HCT116 (cell line): Measurements from ENCODE around the gene CCNE1. TPM values are rescaled to one million over a fixed set of nuclear protein-coding genes. Genes with fewer than 3 reads are reported as not detected.
"Not testable (repeated sequence)": the region's sequence is repeated elsewhere in the genome, so short reads cannot be mapped to it uniquely, and the experiment has no call there.

Source experiments
- ATAC-seq: fragments of 200-7000 bp; cut with Tn5 transposase; 2 replicates; pipeline ENCODE4 v1.9.1; 2020; ENCODE audit warnings: mild to moderate bottlenecking, moderate library complexity
- BruUV-seq: library from RNA; stranded (reverse); fragments of 400-500 nt; replicated peaks from 2 replicates; lab custom pipeline; 2021; lab: Mats Ljungman, UMichigan
- CTCF ChIA-PET: fragments of 300-600 bp; sonication (Branson Sonifier 250); formaldehyde crosslinking; loops from one replicate; lab custom pipeline; 2021; ENCODE audit warnings: antibody characterized with exemption; lab: Charles Lee
- POLR2A ChIA-PET: fragments of 300-600, 350-600 bp; sonication (Branson Sonifier 250); formaldehyde crosslinking; loops from one replicate; lab custom pipeline; 2021; ENCODE audit warnings: antibody characterized with exemption; lab: Charles Lee
- RAD21 ChIA-PET, 2 experiments: fragments of 300-600 bp; sonication (Branson Sonifier 250); formaldehyde crosslinking; loops; one replicate each; lab custom pipeline; 2023; ENCODE audit warnings: low total read pairs in 2 of 2; ENCODE audit not compliant: uncharacterized antibody in 2 of 2, unreplicated experiment in 2 of 2, low non-redundant PET in 1 of 2; lab: Charles Lee
- DNase-seq: peaks from one replicate; pipeline ENCODE4 v3.0.0-alpha.2; 2010; ENCODE audit warnings: low read depth, low spot score
- H2AFZ ChIP-seq: fragments of 200-600 bp; shearing (Covaris generic), sonication (generic); 2 replicates; pipeline ENCODE4 v1.6.1; 2017; ENCODE audit warnings: low read depth, mixed run types, mixed read lengths, antibody characterized with exemption, low read length; ENCODE audit not compliant: poor library complexity, severe bottlenecking
- H3K27ac ChIP-seq: 2 replicates; pipeline ENCODE4 v1.5.1; 2012; ENCODE audit warnings: low read depth, low read length
- H3K27me3 ChIP-seq: fragments of 200-600 bp; sonication (generic); 2 replicates; pipeline ENCODE4 v1.6.1; 2016; ENCODE audit warnings: mixed run types, low read length, mixed read lengths; ENCODE audit not compliant: insufficient read depth
- H3K36me3 ChIP-seq, 2 experiments: fragments of 200-500 bp in 1 of 2; fragments of 200-600 bp in 1 of 2; sonication (Bioruptor generic) in 1 of 2; sonication (generic) in 1 of 2; 2 replicates each; pipeline versions ENCODE4 v1.5.1 to v1.6.1; 2014 to 2016; ENCODE audit warnings: low read length in 2 of 2, inconsistent platforms in 1 of 2, mixed read lengths in 1 of 2, mixed run types in 1 of 2; ENCODE audit not compliant: insufficient read depth in 2 of 2, control insufficient read depth in 1 of 2
- H3K4me1 ChIP-seq, 2 experiments: fragments of 200-600 bp in 1 of 2; sonication (generic) in 1 of 2; 2 replicates each; pipeline versions ENCODE4 v1.5.1 to v1.6.1; 2012 to 2017; ENCODE audit warnings: low read length in 2 of 2, inconsistent platforms in 1 of 2, mild to moderate bottlenecking in 1 of 2, mixed read lengths in 1 of 2, mixed run types in 1 of 2, moderate library complexity in 1 of 2; ENCODE audit not compliant: insufficient read depth in 2 of 2, control insufficient read depth in 1 of 2
- H3K4me2 ChIP-seq: fragments of 200-600 bp; sonication (generic); 2 replicates; pipeline ENCODE4 v1.6.1; 2017; ENCODE audit warnings: mixed run types, low read length, mixed read lengths
- H3K4me3 ChIP-seq, 2 experiments: fragments of 200-600 bp in 1 of 2; sonication (generic) in 1 of 2; replicated peaks in 1 of 2; 2 replicates each; pipeline ENCODE4 v1.5.1; 2011 to 2016; ENCODE audit warnings: low read length in 2 of 2, control low read depth in 1 of 2, low read depth in 1 of 2, mild to moderate bottlenecking in 1 of 2, mixed read lengths in 1 of 2, mixed run types in 1 of 2
- H3K79me2 ChIP-seq: fragments of 200-600 bp; sonication (generic); 2 replicates; pipeline ENCODE4 v1.6.1; 2017; ENCODE audit warnings: mild to moderate bottlenecking, mixed run types, low read length, moderate library complexity, mixed read lengths; ENCODE audit not compliant: insufficient read depth
- H3K9ac ChIP-seq: fragments of 200-600 bp; sonication (generic); 2 replicates; pipeline ENCODE4 v1.6.1; 2016; ENCODE audit warnings: low read length, mixed read lengths
- H3K9me2 ChIP-seq: fragments of 200-600 bp; sonication (generic), shearing (Covaris generic); 2 replicates; pipeline ENCODE4 v1.6.1; 2017; ENCODE audit warnings: mixed run types, mild to moderate bottlenecking, moderate library complexity; ENCODE audit not compliant: insufficient read depth
- H3K9me3 ChIP-seq, 2 experiments: fragments of 200-500 bp in 1 of 2; fragments of 200-600 bp in 1 of 2; sonication (Bioruptor generic) in 1 of 2; sonication (generic) in 1 of 2; 2 replicates each; pipeline ENCODE4 v1.6.1; 2014 to 2017; ENCODE audit warnings: low read length in 2 of 2, mixed read lengths in 2 of 2, inconsistent platforms in 1 of 2, low read depth in 1 of 2, mild to moderate bottlenecking in 1 of 2, mixed run types in 1 of 2, moderate library complexity in 1 of 2; ENCODE audit not compliant: control insufficient read depth in 1 of 2, insufficient read depth in 1 of 2
- H4K20me1 ChIP-seq: fragments of 200-600 bp; sonication (generic), shearing (Covaris generic); 2 replicates; pipeline ENCODE4 v1.6.1; 2017; ENCODE audit warnings: mixed run types, mild to moderate bottlenecking, moderate library complexity; ENCODE audit not compliant: insufficient read depth
- SP1 ChIP-seq: IDR thresholded peaks from 2 replicates; pipeline ENCODE4 v1.6.1; 2012; ENCODE audit warnings: low read depth
- YY1 ChIP-seq: IDR thresholded peaks from 2 replicates; pipeline ENCODE4 v1.6.1; 2011; ENCODE audit warnings: low read length, low read depth, moderate library complexity, mild to moderate bottlenecking; ENCODE audit not compliant: insufficient replicate concordance; ENCODE audit errors: extremely low read depth
- intact Hi-C: fragments of 100-400 bp; cut with micrococcal nuclease; formaldehyde crosslinking; loops from 2 replicates; pipeline ENCODE4 v1.10.0; 2022
- total RNA-seq: library from RNA; stranded (reverse); gene quantifications from one replicate; pipeline ENCODE4 v1.2.1, GENCODE V29; 2021; ENCODE audit not compliant: unreplicated experiment

Gene CCNE1
- total RNA-seq, 1 experiment from 2014 or later, result 29.3 TPM

DNA sequence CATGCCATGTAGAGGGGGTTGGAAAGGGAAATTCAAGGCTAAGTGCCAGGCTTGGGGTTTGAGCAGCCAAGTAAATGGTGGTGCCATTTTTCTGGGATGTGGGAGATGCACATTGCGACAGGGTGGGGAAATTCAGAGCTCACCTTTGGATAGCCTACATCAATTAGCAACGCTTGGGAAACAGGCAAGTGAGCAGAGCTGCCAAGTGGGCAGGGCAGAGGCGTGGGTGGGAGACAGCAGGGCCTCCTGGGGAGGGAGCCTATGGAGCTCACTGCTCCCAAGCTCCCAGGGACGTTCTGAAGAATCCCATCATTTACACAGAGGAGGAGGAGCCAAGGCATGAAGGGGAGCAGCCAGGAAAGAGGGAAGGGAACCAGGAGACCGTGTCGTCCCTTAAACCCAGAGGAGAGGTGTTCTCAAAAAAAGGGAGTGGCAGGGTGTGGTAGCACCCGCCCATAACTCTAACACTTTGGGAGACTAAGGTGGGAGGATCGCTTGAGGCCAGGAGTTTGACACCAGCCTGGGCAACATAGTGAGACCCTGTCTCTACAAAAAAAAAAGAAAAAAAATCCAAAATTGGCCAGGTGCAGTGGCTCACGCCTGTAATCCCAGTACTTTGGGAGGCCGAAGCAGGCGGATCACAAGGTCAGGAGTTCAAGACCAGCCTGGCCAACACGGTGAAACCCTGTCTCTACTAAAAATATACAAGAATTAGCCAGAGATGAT lies 11.5 kb upstream of the CCNE1 start:
- RAD21 ChIA-PET, result no interaction called here
- Histone ChIP-seq H3K27me3 (no peaks in the 10 kb centered on the region), H3K4me1 (peaks cover 0 to 2% of the 10 kb centered on the region in 2 experiments; a peak in 2 of 4 replicates)
- no peak for TF ChIP-seq YY1
- no peak for TF ChIP-seq SP1
- TF ChIP-seq, all 23 proteins: peak for 0
- intact Hi-C loops, result no loop called here
- ATAC-seq (no peak), DNase-seq (no peak)
- ChIA-PET POLR2A (no interaction called here), CTCF (interaction anchor here (1.2 kb wide), 1 partner anchor 40 kb away, joined by 4 read pairs; no protein-coding TSS in a partner anchor)
- Histone ChIP-seq H3K9me3 (no peaks in the 10 kb centered on the region), H3K36me3 (no peaks in the 10 kb centered on the region), H3K27ac (no peak overlapping the region), H3K4me3 (no peak overlapping the region), H4K20me1 (no peaks in the 10 kb centered on the region), H3K4me2 (no peak overlapping the region), H3K79me2 (no peaks in the 10 kb centered on the region), H2AFZ (no peak overlapping the region), H3K9ac (no peak overlapping the region), H3K9me2 (no peaks in the 10 kb centered on the region)
- BruUV-seq, result no TSS peak

DNA sequence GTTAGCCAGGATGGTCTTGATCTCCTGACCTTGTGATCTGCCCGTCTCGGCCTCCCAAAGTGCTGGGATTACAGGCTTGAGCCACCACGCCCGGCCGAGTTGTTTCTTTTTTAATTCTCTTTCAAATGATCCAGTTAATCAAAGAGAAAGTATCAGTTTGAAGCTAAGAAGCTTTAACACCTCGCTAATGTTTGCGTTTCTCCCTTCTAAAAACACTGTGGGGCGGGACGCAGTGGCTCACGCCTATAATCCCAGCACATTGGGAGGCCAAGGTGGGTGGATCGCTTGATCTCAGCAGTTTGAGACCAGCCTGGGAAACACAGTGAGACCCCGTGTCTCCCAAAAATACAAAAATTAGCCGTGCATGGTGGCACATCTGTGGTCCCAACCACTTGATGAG lies 7.8 kb upstream of the CCNE1 start:
- ATAC-seq, H3K9me2 ChIP-seq, DNase-seq, H3K79me2 ChIP-seq, H3K4me2 ChIP-seq, H2AFZ ChIP-seq, BruUV-seq, POLR2A ChIA-PET, H3K36me3 ChIP-seq, H3K9me3 ChIP-seq, intact Hi-C loops, H3K27ac ChIP-seq, H4K20me1 ChIP-seq, RAD21 ChIA-PET, H3K27me3 ChIP-seq, H3K4me3 ChIP-seq, H3K9ac ChIP-seq: not testable (repeated sequence)
- H3K4me1 ChIP-seq, result peaks cover 10 to 17% of the 10 kb centered on the region in 2 experiments
- CTCF ChIA-PET, result interaction anchor here (0.6 kb wide), 1 partner anchor 198 kb away, joined by 3 read pairs; the partner anchor contains the start of gene POP4
